Retinal pigment epithelial cell (primary cell): ENCODE data around the gene EXOC6B.

ENCODE experiments used
- DNase-seq: peaks from one replicate; pipeline ENCODE4 v3.0.0-alpha.2; 2010; ENCODE audit warnings: low read depth
- H3K4me3 ChIP-seq: 2 replicates; pipeline ENCODE4 v1.5.1; 2011; ENCODE audit warnings: mild to moderate bottlenecking, low read length, control low read depth, moderate library complexity
- CTCF ChIP-seq: conservative IDR thresholded peaks from 2 replicates; pipeline ENCODE4 v1.5.1; 2011; ENCODE audit warnings: low read depth, low read length, control low read depth, inconsistent platforms

EXOC6B gene

GRCh38 chr2:72147303-72147971 lies 678.4 kb downstream of the EXOC6B start, which contains the start of gene CYP26B1:
TSS of gene CYP26B1 (minus strand) at chr2:72147862. CDS start at chr2:72147834, 28 bp downstream.
- no peak for DNase-seq
- TF ChIP-seq CTCF = no peak
- H3K4me3 ChIP-seq = peak within 1 kb of the TSS; percentile 54

GRCh38 chr2:72146347-72147302 lies 679.2 kb downstream of the EXOC6B start:
- no peak for TF ChIP-seq CTCF
- DNase-seq = no peak
- H3K4me3 ChIP-seq = no peak overlapping the region

GRCh38 chr2:72145658-72146329 lies 680.0 kb downstream of the EXOC6B start:
- TF ChIP-seq CTCF = no peak
- H3K4me3 ChIP-seq = peak overlapping the region; percentile 36
- DNase-seq = no peak

GRCh38 chr2:72145289-72145657 lies 680.6 kb downstream of the EXOC6B start:
- no peak for TF ChIP-seq CTCF
- DNase-seq = no peak
- H3K4me3 ChIP-seq = peak overlapping the region; percentile 36

GRCh38 chr2:72144632-72145288 lies 681.1 kb downstream of the EXOC6B start:
- TF ChIP-seq CTCF = no peak
- no peak for DNase-seq
- peak overlapping the region; percentile 36 for H3K4me3 ChIP-seq

GRCh38 chr2:72144274-72144631 lies 681.6 kb downstream of the EXOC6B start:
- no peak overlapping the region for H3K4me3 ChIP-seq
- no peak for DNase-seq
- TF ChIP-seq CTCF = no peak
